RWPE2 (cell line): Measurements from ENCODE around the gene MEF2C.

Experiments
- ATAC-seq: fragments of 200-7000 bp; cut with Tn5 transposase; 3 replicates; pipeline ENCODE4 v1.9.1; 2021; ENCODE audit warnings: low read depth
- DNase-seq: peaks from one replicate; pipeline ENCODE4 v3.0.0-alpha.2; 2020; ENCODE audit warnings: low spot score
- H3K27ac ChIP-seq: fragments of 450-650 bp; 2 replicates; pipeline ENCODE4 v1.5.1; 2017; ENCODE audit warnings: mild to moderate bottlenecking; ENCODE audit not compliant: poor library complexity, severe bottlenecking
- H3K27me3 ChIP-seq: fragments of 250-450 bp; sonication (Bioruptor Pico); 2 replicates; pipeline ENCODE4 v1.5.1; 2021; ENCODE audit warnings: mild to moderate bottlenecking, moderate library complexity; ENCODE audit not compliant: insufficient read depth, poor library complexity, severe bottlenecking
- H3K36me3 ChIP-seq: fragments of 250-450 bp; sonication (Bioruptor Pico); 2 replicates; pipeline ENCODE4 v1.5.1; 2020; ENCODE audit warnings: low read depth, mild to moderate bottlenecking, moderate library complexity
- H3K4me1 ChIP-seq: fragments of 250-450 bp; sonication (Bioruptor Pico); 2 replicates; pipeline ENCODE4 v1.5.1; 2021; ENCODE audit warnings: mild to moderate bottlenecking, moderate library complexity; ENCODE audit not compliant: insufficient read depth, poor library complexity, severe bottlenecking
- H3K4me3 ChIP-seq: fragments of 250-450 bp; sonication (Bioruptor Pico); 2 replicates; pipeline ENCODE4 v1.5.1; 2021; ENCODE audit warnings: mild to moderate bottlenecking, moderate library complexity; ENCODE audit not compliant: severe bottlenecking
- H3K9me3 ChIP-seq: fragments of 250-450 bp; sonication (Bioruptor Pico); 2 replicates; pipeline ENCODE4 v1.5.1; 2021; ENCODE audit warnings: mild to moderate bottlenecking, moderate library complexity; ENCODE audit not compliant: severe bottlenecking
- CTCF ChIP-seq: fragments of 450-650 bp; IDR thresholded peaks from one replicate; pipeline ENCODE4 v1.5.1; 2017; ENCODE audit warnings: mild to moderate bottlenecking, moderate library complexity; ENCODE audit not compliant: poor library complexity, severe bottlenecking

MEF2C gene

GRCh38 chr5:88702332-88702731 is 180.7 kb downstream of the MEF2C start:
- ATAC-seq (no peak), DNase-seq (no peak)
- Histone ChIP-seq H3K27me3 (peaks cover 37% of the 10 kb centered on the region), H3K36me3 (no peaks in the 10 kb centered on the region), H3K4me1 (no peaks in the 10 kb centered on the region), H3K27ac (no peak overlapping the region), H3K4me3 (no peak overlapping the region), H3K9me3 (no peaks in the 10 kb centered on the region)
- no peak for TF ChIP-seq CTCF

GRCh38 chr5:88700121-88700520 is 182.9 kb downstream of the MEF2C start:
- no peak overlapping the region for H3K27ac ChIP-seq
- no peak for DNase-seq
- TF ChIP-seq CTCF = no peak
- H3K4me1 ChIP-seq = no peaks in the 10 kb centered on the region
- H3K4me3 ChIP-seq = no peak overlapping the region
- ATAC-seq = no peak
- H3K27me3 ChIP-seq = peaks cover 59% of the 10 kb centered on the region
- no peaks in the 10 kb centered on the region for H3K36me3 ChIP-seq
- H3K9me3 ChIP-seq = no peaks in the 10 kb centered on the region

GRCh38 chr5:88698290-88698689 is 184.7 kb downstream of the MEF2C start:
- Histone ChIP-seq H3K9me3 (no peaks in the 10 kb centered on the region), H3K27ac (no peak overlapping the region), H3K27me3 (peaks cover 66% of the 10 kb centered on the region), H3K36me3 (no peaks in the 10 kb centered on the region), H3K4me1 (no peaks in the 10 kb centered on the region), H3K4me3 (no peak overlapping the region)
- ATAC-seq (no peak), DNase-seq (no peak)
- no peak for TF ChIP-seq CTCF

- Histone ChIP-seq H3K36me3 (no peaks in the 10 kb centered on the region), H3K27me3 (peaks cover 85% of the 10 kb centered on the region), H3K4me3 (no peak overlapping the region), H3K27ac (no peak overlapping the region), H3K4me1 (no peaks in the 10 kb centered on the region), H3K9me3 (no peaks in the 10 kb centered on the region)
- DNase-seq = no peak
- no peak for TF ChIP-seq CTCF
- ATAC-seq = no peak
Observed at GRCh38 chr5:88696466-88696865, 186.5 kb downstream of the MEF2C start.

GRCh38 chr5:88695931-88696330 is 187.1 kb downstream of the MEF2C start:
- Histone ChIP-seq H3K4me1 (no peaks in the 10 kb centered on the region), H3K9me3 (no peaks in the 10 kb centered on the region), H3K36me3 (no peaks in the 10 kb centered on the region), H3K27ac (no peak overlapping the region), H3K27me3 (peaks cover 90% of the 10 kb centered on the region), H3K4me3 (no peak overlapping the region)
- DNase-seq (no peak), ATAC-seq (no peak)
- TF ChIP-seq CTCF = no peak
